ENCODE results near the gene CDC37L1. TPM values are rescaled to one million over a fixed set of nuclear protein-coding genes. Genes with fewer than 3 reads are reported as not detected.

CDC37L1 gene
- total RNA-seq, 1 experiment from 2014 or later: 9.4 TPM

GRCh38 chr9:4668604-4669003, 10.8 kb upstream of the CDC37L1 start:
- DNase-seq (ENCODE audit: low spot score): no peak

- DNase-seq (ENCODE audit: low spot score): no peak
Measured at GRCh38 chr9:4669890-4670289, 9.5 kb upstream of the CDC37L1 start.

GRCh38 chr9:4670591-4670990, 8.8 kb upstream of the CDC37L1 start:
- no peak for DNase-seq (ENCODE audit: low spot score)

GRCh38 chr9:4671737-4672136, 7.6 kb upstream of the CDC37L1 start:
- no peak for DNase-seq (ENCODE audit: low spot score)

GRCh38 chr9:4674783-4675182, 4.6 kb upstream of the CDC37L1 start:
- peak; percentile 83 for DNase-seq (ENCODE audit: low spot score)

- no peak for DNase-seq (ENCODE audit: low spot score)
Measured at GRCh38 chr9:4677392-4677791, 2.0 kb upstream of the CDC37L1 start.

GRCh38 chr9:4678679-4679267, 596 bp upstream of the CDC37L1 start:
- no peak for DNase-seq (ENCODE audit: low spot score)

- DNase-seq (ENCODE audit: low spot score): no peak
Measured at GRCh38 chr9:4680173-4680525, 780 bp downstream of the CDC37L1 start.

GRCh38 chr9:4680750-4681149, 1.4 kb downstream of the CDC37L1 start:
- no peak for DNase-seq (ENCODE audit: low spot score)

GRCh38 chr9:4684820-4685219, 5.5 kb downstream of the CDC37L1 start:
- no peak for DNase-seq (ENCODE audit: low spot score)

GRCh38 chr9:4686112-4686511, 6.7 kb downstream of the CDC37L1 start:
- no peak for DNase-seq (ENCODE audit: low spot score)

- DNase-seq (ENCODE audit: low spot score): no peak
Measured at GRCh38 chr9:4686584-4686983, 7.2 kb downstream of the CDC37L1 start.

- DNase-seq (ENCODE audit: low spot score): no peak
Measured at GRCh38 chr9:4689021-4689420, 9.7 kb downstream of the CDC37L1 start.

- no peak for DNase-seq (ENCODE audit: low spot score)
Measured at GRCh38 chr9:4689687-4690104, 10.3 kb downstream of the CDC37L1 start.

GRCh38 chr9:4690144-4690543, 10.8 kb downstream of the CDC37L1 start:
- DNase-seq (ENCODE audit: low spot score): no peak

GRCh38 chr9:4691795-4692194, 12.4 kb downstream of the CDC37L1 start:
- DNase-seq (ENCODE audit: low spot score): no peak

GRCh38 chr9:4700091-4700490, 20.7 kb downstream of the CDC37L1 start:
- DNase-seq (ENCODE audit: low spot score): no peak

- DNase-seq (ENCODE audit: low spot score): no peak
Measured at GRCh38 chr9:4700932-4701331, 21.6 kb downstream of the CDC37L1 start.

GRCh38 chr9:4701526-4701925, 22.2 kb downstream of the CDC37L1 start:
- no peak for DNase-seq (ENCODE audit: low spot score)

- no peak for DNase-seq (ENCODE audit: low spot score)
Measured at GRCh38 chr9:4704129-4704528, 24.8 kb downstream of the CDC37L1 start.

- DNase-seq (ENCODE audit: low spot score): no peak
Measured at GRCh38 chr9:4706021-4706420, 26.7 kb downstream of the CDC37L1 start.

GRCh38 chr9:4706971-4707622, 27.7 kb downstream of the CDC37L1 start:
- no peak for DNase-seq (ENCODE audit: low spot score)

- no peak for DNase-seq (ENCODE audit: low spot score)
Measured at GRCh38 chr9:4709380-4709779, 30.0 kb downstream of the CDC37L1 start.

GRCh38 chr9:4713849-4714248, 34.5 kb downstream of the CDC37L1 start:
- no peak for DNase-seq (ENCODE audit: low spot score)

Data from H4 (cell line).